HTR-8/SVneo (cell line): Measurements from ENCODE around the gene NSD2.

ENCODE experiments used
- DNase-seq: peaks from one replicate; pipeline ENCODE4 v3.0.0; 2011; ENCODE audit warnings: low spot score, mixed read lengths; ENCODE audit not compliant: insufficient read length
- FAIRE-seq: peaks from 2 replicates; lab custom pipeline; 2011; peaks lifted over from hg19 to GRCh38; lab: Jason Lieb, UNC

Gene NSD2

DNA sequence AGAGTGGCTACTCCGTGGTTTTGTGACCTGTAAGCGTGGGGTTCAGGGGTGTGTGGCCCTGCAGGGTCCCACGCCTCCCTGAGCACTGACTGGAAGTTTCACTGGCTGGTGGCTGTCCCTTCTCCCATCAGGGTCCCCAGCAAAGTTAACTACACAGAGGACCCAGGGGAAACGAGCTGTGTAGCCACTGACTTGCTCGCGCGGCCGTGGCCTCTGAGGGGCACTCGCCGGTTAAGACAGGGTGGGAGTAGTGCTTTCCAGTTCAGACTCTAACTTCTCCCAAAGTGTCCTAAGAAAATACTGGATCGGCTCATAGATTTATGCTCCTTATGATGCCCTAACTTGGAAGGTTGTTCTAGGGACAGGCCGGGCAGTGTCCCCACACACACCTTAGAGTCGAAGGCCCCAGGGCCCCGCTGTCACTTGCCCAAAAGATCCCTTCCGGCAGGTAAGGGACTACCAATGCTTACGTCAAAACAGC lies 109.4 kb downstream of the NSD2 start:
- DNase-seq (no peak), FAIRE-seq (no peak)

- no peak for FAIRE-seq
- DNase-seq, result no peak
Observed at GRCh38 chr4:1981251-1982058, 110.3 kb downstream of the NSD2 start.

GRCh38 chr4:1982124-1983052 lies 111.2 kb downstream of the NSD2 start:
- no peak for FAIRE-seq
- no peak for DNase-seq

- DNase-seq, result no peak
- no peak for FAIRE-seq
Observed at GRCh38 chr4:1983053-1983845, 112.1 kb downstream of the NSD2 start.

DNA sequence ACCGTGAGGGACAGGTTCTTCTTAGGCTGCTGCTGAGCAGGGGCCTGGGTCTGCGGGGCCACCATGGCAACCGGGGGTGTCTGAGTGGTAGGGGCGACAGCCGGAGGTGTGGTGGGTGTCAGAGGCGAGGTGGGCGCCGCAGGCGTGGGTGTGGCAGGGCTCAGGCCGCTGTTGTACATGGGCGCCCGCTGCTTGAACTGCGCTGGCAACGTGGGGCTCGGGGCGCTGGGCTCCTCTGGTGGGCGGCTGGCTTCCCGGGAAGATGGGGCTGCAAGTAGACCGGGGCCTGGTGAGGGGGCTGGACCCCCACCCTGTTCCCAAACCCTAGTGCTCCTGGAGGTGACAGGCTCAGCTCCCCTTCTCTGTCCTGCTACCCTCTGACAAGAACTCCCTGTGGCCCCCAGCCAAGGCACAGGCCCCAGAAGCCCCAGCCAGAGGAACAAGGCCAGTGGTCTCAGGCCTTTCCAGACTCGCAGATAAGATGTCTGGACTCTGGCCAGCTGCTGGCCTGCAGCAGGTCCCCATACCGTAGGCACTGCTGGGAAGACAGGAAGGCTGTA lies 112.7 kb downstream of the NSD2 start:
- FAIRE-seq (no peak), DNase-seq (no peak)

DNA sequence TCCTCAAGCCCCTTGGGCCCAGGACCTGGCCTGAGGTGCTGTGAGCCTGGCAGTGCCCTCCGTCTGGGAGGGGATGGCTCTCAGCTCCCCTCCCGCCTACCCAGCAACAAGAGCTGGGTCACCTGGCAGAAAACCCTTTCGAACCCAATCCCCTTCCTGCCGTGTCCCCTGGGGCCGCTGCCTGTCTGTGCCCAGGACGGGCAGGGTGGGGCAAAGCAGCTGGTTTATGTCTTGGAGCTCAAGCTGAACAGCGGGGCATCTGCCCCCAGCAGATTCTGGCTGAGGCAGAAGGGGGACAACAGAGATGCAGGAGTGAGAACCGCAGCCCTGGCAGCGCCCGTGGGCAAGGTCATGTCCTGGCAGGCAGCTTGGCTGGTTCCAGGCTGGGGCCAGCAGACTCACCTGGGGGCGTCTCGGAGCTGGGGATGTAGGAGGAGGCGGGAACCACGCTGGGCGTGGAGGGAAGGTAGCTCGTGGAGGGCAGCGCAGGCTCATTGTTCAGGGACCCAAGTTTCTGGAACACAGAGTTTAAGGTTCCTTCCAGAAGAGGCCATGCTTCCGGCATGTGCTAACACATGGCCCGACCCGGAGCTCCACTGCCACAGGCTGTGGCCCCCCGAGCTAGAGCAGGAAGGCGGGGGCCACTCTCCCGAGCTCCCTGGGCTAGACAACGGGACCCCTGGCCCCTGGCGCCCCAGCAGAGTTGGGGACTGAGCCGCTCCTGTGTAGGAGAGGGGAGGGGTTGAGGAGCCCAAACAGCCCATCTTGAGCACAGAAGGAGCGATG lies 113.4 kb downstream of the NSD2 start:
- no peak for FAIRE-seq
- no peak for DNase-seq

GRCh38 chr4:1985294-1985693 lies 114.1 kb downstream of the NSD2 start:
- no peak for DNase-seq
- no peak for FAIRE-seq

GRCh38 chr4:1985780-1986577 lies 114.8 kb downstream of the NSD2 start:
- no peak for DNase-seq
- FAIRE-seq, result no peak

GRCh38 chr4:1986578-1987210 lies 115.5 kb downstream of the NSD2 start:
- no peak for FAIRE-seq
- DNase-seq, result no peak

DNA sequence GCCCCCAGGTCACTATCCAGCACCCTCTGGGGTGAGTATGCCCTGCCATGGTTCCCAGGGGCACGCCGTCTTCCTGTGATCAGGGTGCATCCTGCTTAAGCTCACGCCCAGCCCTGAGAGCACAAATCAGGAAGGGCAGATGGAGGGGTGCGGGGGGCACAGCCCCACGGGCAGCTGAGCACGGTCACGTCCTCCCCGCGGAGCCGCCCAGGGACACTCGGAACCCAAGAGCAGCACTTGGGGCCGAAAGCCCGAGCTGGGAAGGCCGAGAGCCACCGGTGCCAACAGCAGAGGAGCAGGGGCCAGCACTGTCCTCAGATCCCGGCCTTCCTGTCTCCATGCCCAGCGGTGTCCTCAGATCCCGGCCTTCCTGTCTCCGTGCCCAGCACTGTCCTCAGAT lies 116.1 kb downstream of the NSD2 start:
- FAIRE-seq (no peak), DNase-seq (no peak)

GRCh38 chr4:1987721-1988326 lies 116.6 kb downstream of the NSD2 start:
- DNase-seq (no peak), FAIRE-seq (no peak)

GRCh38 chr4:1988327-1988724 lies 117.1 kb downstream of the NSD2 start:
- FAIRE-seq (no peak), DNase-seq (no peak)

GRCh38 chr4:1989533-1990347 lies 118.5 kb downstream of the NSD2 start:
- no peak for FAIRE-seq

GRCh38 chr4:1990348-1990645 lies 119.1 kb downstream of the NSD2 start:
- DNase-seq (no peak), FAIRE-seq (no peak)

More at GRCh38 chr4:1989533-1990347, 118.5 kb downstream of the NSD2 start:
- no peak for DNase-seq

DNA sequence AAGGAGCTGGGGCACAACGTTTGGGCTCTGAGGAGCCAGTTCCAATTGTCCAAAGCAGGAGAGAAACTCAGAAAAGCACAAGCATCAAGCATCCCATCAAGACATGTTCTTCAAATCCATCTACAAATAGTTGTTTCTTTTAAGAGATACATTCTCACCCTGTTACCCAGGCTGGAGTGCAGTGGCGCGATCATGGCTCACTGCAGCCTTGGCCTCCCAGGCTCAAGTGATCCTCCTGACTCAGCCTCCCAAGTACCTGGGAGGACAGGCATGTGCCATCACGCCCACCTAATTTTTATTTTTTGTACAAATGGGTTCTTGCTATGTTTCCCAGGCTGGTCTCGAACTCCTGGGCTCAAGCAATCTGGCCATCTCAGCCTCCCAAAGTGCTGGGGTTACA lies 119.5 kb downstream of the NSD2 start:
- no peak for FAIRE-seq
- DNase-seq, result no peak

DNA sequence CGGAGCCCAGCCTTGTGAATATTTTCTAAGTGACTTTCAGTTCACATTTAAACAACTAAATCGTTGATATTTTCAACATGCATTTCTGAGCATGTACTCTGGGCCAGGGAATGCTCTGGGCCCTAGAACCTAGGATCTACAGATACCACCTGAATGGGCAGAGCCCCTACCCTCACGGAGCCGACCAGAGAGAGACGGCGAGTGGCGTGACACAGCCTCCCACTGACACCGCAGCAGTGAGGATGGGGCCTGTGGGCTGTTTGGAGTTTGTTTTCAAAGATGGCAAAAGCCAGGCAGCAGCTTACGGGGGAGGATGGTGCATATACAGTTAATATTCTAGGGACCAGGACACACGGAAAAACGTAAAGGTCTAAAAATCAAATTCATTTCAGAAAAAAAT lies 119.9 kb downstream of the NSD2 start:
- no peak for FAIRE-seq
- no peak for DNase-seq
